T-cell (primary cell): ENCODE measurements around the gene BNC2. TPM values are rescaled to one million over a fixed set of nuclear protein-coding genes. Genes with fewer than 3 reads are reported as not detected.

Source experiments
- ATAC-seq, 4 experiments: fragments of 200-7000 bp in 3 of 4; fragments of 150-1000 bp in 1 of 4; cut with Tn5 transposase; replicated peaks in 1 of 4; 1 replicate in 3 of 4; 2 replicates in 1 of 4; pipeline ENCODE4 v1.10.0; 2021; ENCODE audit warnings: moderate library complexity in 3 of 4, mild to moderate bottlenecking in 2 of 4, moderate number of reproducible peaks in 1 of 4
- CTCF ChIA-PET, 2 donors: fragments of 300-600 bp; sonication (Branson Sonifier 250); formaldehyde crosslinking; loops; one replicate each; lab custom pipeline; 2022; ENCODE audit warnings: antibody characterized with exemption in 2 of 2; lab: Charles Lee
- POLR2A ChIA-PET, 2 donors: fragments of 300-600 bp; sonication (Branson Sonifier 250); formaldehyde crosslinking; loops; one replicate each; lab custom pipeline; 2022; ENCODE audit warnings: antibody characterized with exemption in 2 of 2; lab: Charles Lee
- DNase-seq, 35 experiments: peaks; one replicate each; pipeline versions ENCODE4 v3.0.0 to v3.0.0-alpha.2; 2013 to 2023
- H3K27ac ChIP-seq: one replicate; pipeline ENCODE4 v1.5.1; 2013; ENCODE audit warnings: low read length
- H3K27me3 ChIP-seq, 2 experiments: replicated peaks in 1 of 2; 1 replicate in 1 of 2; 2 replicates in 1 of 2; pipeline versions ENCODE4 v1.6.1 to v1.7.0; 2013; ENCODE audit warnings: low read length in 1 of 2, mixed read lengths in 1 of 2; ENCODE audit not compliant: control insufficient read depth in 2 of 2, insufficient read depth in 2 of 2; ENCODE audit errors: extremely low read depth in 1 of 2
- H3K36me3 ChIP-seq, 2 donors: 1 replicate in 1 of 2; 2 replicates in 1 of 2; pipeline versions ENCODE4 v1.6.1 to v1.7.0; 2013; ENCODE audit warnings: low read length in 1 of 2; ENCODE audit not compliant: control insufficient read depth in 2 of 2, insufficient read depth in 1 of 2; ENCODE audit errors: extremely low read depth in 1 of 2
- H3K4me1 ChIP-seq, 2 experiments: 1 replicate in 1 of 2; 2 replicates in 1 of 2; pipeline versions ENCODE4 v1.6.1 to v1.7.0; 2013; ENCODE audit warnings: low read length in 2 of 2, mixed read lengths in 1 of 2; ENCODE audit not compliant: insufficient read depth in 2 of 2, control insufficient read depth in 1 of 2; ENCODE audit errors: extremely low read depth in 1 of 2
- H3K4me3 ChIP-seq, 2 donors: 1 replicate in 1 of 2; 2 replicates in 1 of 2; pipeline versions ENCODE4 v1.5.1 to v1.7.0; 2013; ENCODE audit warnings: mild to moderate bottlenecking in 2 of 2, low read length in 1 of 2, moderate library complexity in 1 of 2; ENCODE audit not compliant: control insufficient read depth in 1 of 2; ENCODE audit errors: extremely low read depth in 1 of 2
- H3K9me3 ChIP-seq: 2 replicates; pipeline ENCODE4 v1.7.0; 2013
- H3K27ac Mint-ChIP-seq, 2 donors: one replicate each; pipeline ENCODE4 v1.8.0; 2020 to 2021; ENCODE audit warnings: mild to moderate bottlenecking in 2 of 2, mixed read lengths in 2 of 2
- H3K27me3 Mint-ChIP-seq, 2 donors: one replicate each; pipeline ENCODE4 v1.8.0; 2021 to 2022; ENCODE audit warnings: mixed read lengths in 2 of 2
- H3K36me3 Mint-ChIP-seq: one replicate; pipeline ENCODE4 v1.8.0; 2021; ENCODE audit warnings: mixed read lengths
- H3K4me1 Mint-ChIP-seq, 3 donors: one replicate each; pipeline ENCODE4 v1.8.0; 2020 to 2022; ENCODE audit warnings: mixed read lengths in 3 of 3, mild to moderate bottlenecking in 1 of 3
- H3K4me3 Mint-ChIP-seq, 3 donors: one replicate each; pipeline ENCODE4 v1.8.0; 2020 to 2022; ENCODE audit warnings: mild to moderate bottlenecking in 3 of 3, mixed read lengths in 3 of 3, moderate library complexity in 3 of 3
- H3K9me3 Mint-ChIP-seq, 3 donors: one replicate each; pipeline ENCODE4 v1.8.0; 2020 to 2022; ENCODE audit warnings: mixed read lengths in 3 of 3
- WGBS: methylation state at CpG from one replicate; pipeline ENCODE4 v1.1.5; 2013; ENCODE audit warnings: missing lambda C conversion rate; ENCODE audit not compliant: insufficient coverage; 5-methylcytosine and 5-hydroxymethylcytosine counted together
- total RNA-seq, 35 experiments: library from RNA in 6 of 35; stranded (reverse) in 6 of 35; fragments of 120-200 nt in 1 of 35; gene quantifications; one replicate each; pipeline versions ENCODE4 v1.2.1 to v1.2.4 and lab custom pipeline; 2013 to 2026

BNC2 gene
- total RNA-seq, 5 donors from 2014 or later (not counting 1 experiment from before 2014, with no cell fraction given) = 0.03 to 2.1 (median 0.57) TPM

DNA sequence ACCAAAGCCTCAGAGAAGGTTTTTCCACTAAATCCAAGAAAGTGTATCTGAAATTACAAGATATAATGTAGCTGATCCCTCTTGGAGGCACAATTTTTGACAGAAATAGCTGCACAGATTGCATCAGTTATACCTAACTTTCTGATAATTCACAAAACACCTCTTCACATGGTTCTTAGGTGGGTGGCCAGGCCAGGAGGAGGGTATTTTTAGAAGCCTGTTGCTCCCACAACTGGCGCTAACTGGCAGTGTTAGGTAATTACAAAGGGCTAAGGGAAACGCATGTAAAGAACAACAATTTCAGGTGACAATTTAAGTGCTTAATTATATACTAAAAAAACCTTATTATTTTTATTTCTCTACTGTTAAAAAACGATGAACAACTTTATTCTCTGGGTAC, 247.9 kb downstream of the BNC2 start:
- ChIA-PET POLR2A (no interaction called here), CTCF (no interaction called here)
- Histone ChIP-seq H3K36me3 (no peaks in the 10 kb centered on the region), H3K4me3 (no peak overlapping the region), H3K9me3 (no peaks in the 10 kb centered on the region), H3K4me1 (no peaks in the 10 kb centered on the region), H3K27me3 (no peaks in the 10 kb centered on the region), H3K27ac (no peak overlapping the region)
- WGBS = no CpG with 5 or more reads among the region's 3 CpGs
- Mint-ChIP-seq H3K36me3 (no peaks in the 10 kb centered on the region), H3K4me1 (no peaks in the 10 kb centered on the region), H3K9me3 (peaks cover 3 to 11% (median 4%) of the 10 kb centered on the region in 3 donors), H3K4me3 (no peak overlapping the region), H3K27ac (no peak overlapping the region), H3K27me3 (no peaks in the 10 kb centered on the region)
- ATAC-seq = no peak
- no peak for DNase-seq

DNA sequence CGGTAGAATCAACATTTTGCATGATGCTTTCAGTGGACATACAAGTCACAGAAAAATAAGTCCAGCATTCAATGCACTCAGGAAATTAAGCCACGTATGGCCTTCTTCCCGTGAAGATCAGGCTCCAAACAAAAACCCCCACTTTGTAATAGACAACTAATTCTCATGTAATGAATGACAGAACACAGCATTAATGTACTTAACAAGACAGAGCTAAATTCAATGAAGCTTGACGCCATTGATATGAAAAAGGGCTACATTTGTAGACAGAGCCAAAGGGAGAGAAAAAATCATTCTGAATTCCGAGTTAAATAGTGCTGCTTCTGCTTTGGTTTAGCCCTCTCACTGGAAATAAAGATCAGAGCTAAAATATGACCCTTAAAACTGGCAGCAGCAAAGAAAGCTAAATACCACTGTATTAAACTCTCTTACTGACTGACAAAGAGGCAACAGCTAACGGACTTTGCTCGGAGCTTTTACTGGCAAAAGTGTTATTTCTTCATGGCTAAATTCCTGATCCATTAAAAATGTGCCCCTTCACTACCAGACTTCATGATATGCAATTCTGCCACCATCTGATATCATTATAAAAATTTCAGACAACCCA, 250.5 kb downstream of the BNC2 start:
- H3K9me3 Mint-ChIP-seq = peaks cover 3 to 9% (median 4%) of the 10 kb centered on the region in 3 donors
- no peaks in the 10 kb centered on the region for H3K27me3 Mint-ChIP-seq
- H3K36me3 Mint-ChIP-seq = no peaks in the 10 kb centered on the region
- ChIA-PET POLR2A (no interaction called here), CTCF (no interaction called here)
- H3K36me3 ChIP-seq = no peaks in the 10 kb centered on the region
- H3K27ac Mint-ChIP-seq = no peak overlapping the region
- no peak for ATAC-seq
- no peaks in the 10 kb centered on the region for H3K27me3 ChIP-seq
- H3K4me3 Mint-ChIP-seq = no peak overlapping the region
- no peaks in the 10 kb centered on the region for H3K4me1 Mint-ChIP-seq
- WGBS = 69% methylated on average over 3 of the region's 7 CpGs
- no peak for DNase-seq
- H3K4me1 ChIP-seq = no peaks in the 10 kb centered on the region
- no peak overlapping the region for H3K27ac ChIP-seq
- no peak overlapping the region for H3K4me3 ChIP-seq
- H3K9me3 ChIP-seq = no peaks in the 10 kb centered on the region

DNA sequence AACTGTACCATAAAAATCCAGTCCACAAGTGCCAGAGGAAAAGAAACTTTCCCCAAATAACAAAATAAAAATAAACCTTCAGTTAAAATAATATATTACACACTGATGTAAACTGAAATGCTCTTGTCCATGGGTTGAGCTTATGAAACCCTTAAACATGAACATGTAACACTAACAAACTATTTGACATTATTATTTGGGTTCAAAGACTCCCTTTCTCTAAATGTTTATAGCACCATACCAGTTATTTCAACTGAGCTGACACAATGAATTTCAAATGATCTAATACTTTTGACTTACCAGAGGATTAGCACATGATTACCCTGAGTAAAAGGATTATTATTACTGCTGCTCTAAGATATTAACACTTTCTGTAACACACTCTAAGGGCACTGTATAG, 251.1 kb downstream of the BNC2 start:
- Histone ChIP-seq H3K4me3 (no peak overlapping the region), H3K36me3 (no peaks in the 10 kb centered on the region), H3K9me3 (no peaks in the 10 kb centered on the region), H3K4me1 (no peaks in the 10 kb centered on the region), H3K27ac (no peak overlapping the region), H3K27me3 (no peaks in the 10 kb centered on the region)
- no peak overlapping the region for H3K27ac Mint-ChIP-seq
- DNase-seq (no peak), ATAC-seq (no peak)
- no peak overlapping the region for H3K4me3 Mint-ChIP-seq
- H3K36me3 Mint-ChIP-seq = no peaks in the 10 kb centered on the region
- H3K9me3 Mint-ChIP-seq = peaks cover 3 to 4% (median 4%) of the 10 kb centered on the region in 3 donors
- POLR2A ChIA-PET = no interaction called here
- CTCF ChIA-PET = no interaction called here
- no peaks in the 10 kb centered on the region for H3K27me3 Mint-ChIP-seq
- H3K4me1 Mint-ChIP-seq = no peaks in the 10 kb centered on the region

DNA sequence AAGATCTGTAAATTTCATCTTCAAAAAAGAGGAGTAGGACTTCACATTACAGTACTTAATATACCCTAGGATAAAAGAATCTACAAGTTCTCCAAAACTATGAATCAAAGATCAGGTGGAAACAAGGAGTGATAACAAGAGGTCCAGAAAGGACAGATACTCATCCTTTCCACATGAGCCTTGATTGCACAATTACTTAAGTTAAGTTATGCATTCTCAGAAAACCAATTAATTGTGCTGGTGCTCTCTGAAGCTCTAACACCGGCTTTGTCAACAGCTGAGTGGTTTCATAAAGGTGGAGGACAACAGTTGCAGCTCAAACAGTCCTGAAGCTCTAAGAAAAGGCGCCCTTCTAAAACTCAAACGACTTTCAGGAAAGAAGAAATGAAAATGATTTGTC, 251.9 kb downstream of the BNC2 start:
- DNase-seq (no peak), ATAC-seq (no peak)
- Mint-ChIP-seq H3K36me3 (no peaks in the 10 kb centered on the region), H3K27me3 (no peaks in the 10 kb centered on the region), H3K9me3 (peaks cover 5 to 10% (median 8%) of the 10 kb centered on the region in 3 donors), H3K4me3 (no peak overlapping the region), H3K27ac (no peak overlapping the region), H3K4me1 (no peaks in the 10 kb centered on the region)
- Histone ChIP-seq H3K9me3 (no peaks in the 10 kb centered on the region), H3K4me1 (no peaks in the 10 kb centered on the region), H3K27ac (no peak overlapping the region), H3K4me3 (no peak overlapping the region), H3K27me3 (no peaks in the 10 kb centered on the region), H3K36me3 (no peaks in the 10 kb centered on the region)
- WGBS = no CpG with 5 or more reads among the region's 3 CpGs
- ChIA-PET POLR2A (no interaction called here), CTCF (no interaction called here)

DNA sequence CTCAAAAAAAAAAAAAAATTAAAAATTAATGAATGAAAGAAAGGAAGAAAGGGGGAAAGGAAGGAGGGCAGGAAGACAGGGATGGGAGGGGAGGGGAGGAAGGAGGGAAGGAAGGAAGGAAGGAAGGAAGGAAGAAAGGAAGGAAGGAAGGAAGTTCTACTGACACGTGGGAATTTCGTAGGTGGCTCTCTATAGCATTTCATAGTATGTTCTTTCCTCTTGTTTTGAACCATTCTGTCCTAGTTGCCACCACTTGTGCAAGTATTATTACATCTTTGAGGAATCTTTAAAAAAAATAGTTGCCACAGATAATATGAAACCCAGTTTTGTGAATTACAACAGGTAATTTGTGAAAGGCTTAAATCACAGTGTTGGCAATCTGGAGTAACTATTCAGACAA, 253.8 kb downstream of the BNC2 start:
- Mint-ChIP-seq H3K36me3 (no peaks in the 10 kb centered on the region), H3K9me3 (peaks cover 6 to 13% (median 12%) of the 10 kb centered on the region in 3 donors), H3K27ac (no peak overlapping the region), H3K27me3 (no peaks in the 10 kb centered on the region), H3K4me1 (no peaks in the 10 kb centered on the region), H3K4me3 (no peak overlapping the region)
- ChIA-PET CTCF (interaction anchor here in 1 of 2 donors (0.9 kb wide), 1 partner anchor 1989 kb away, joined by 4 read pairs; no protein-coding TSS in a partner anchor), POLR2A (interaction anchor here in 1 of 2 donors (0.6 kb wide), 2 partner anchors 53 to 97 kb away, joined by 3 to 4 read pairs; no protein-coding TSS in a partner anchor)
- no peak for DNase-seq
- H3K27me3 ChIP-seq = no peaks in the 10 kb centered on the region
- H3K4me1 ChIP-seq = no peaks in the 10 kb centered on the region
- no peak for ATAC-seq
- H3K4me3 ChIP-seq = no peak overlapping the region
- no peaks in the 10 kb centered on the region for H3K9me3 ChIP-seq
- H3K27ac ChIP-seq = no peak overlapping the region
- WGBS = no CpG with 5 or more reads among the region's 2 CpGs
- no peaks in the 10 kb centered on the region for H3K36me3 ChIP-seq

DNA sequence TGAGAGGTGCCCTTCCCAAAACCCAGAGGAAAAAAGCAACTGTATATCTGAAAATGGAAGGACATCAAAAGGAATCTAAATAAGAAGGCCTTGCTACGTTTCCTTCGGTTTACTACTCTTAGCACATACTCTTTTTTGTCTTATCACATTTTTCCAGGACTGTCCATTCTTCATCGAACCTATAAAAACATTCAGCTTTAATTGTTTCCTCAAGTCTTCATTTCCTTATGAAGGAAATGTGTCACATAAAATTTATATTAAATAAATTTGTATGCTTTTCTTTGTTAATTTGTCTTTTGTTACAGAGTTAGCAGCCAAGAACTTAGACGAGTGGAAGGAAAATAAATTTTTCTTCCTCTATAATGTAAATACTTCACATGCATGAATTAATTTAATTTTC, 255.0 kb downstream of the BNC2 start:
- H3K27ac ChIP-seq = no peak overlapping the region
- no peaks in the 10 kb centered on the region for H3K36me3 Mint-ChIP-seq
- H3K36me3 ChIP-seq = no peaks in the 10 kb centered on the region
- no peaks in the 10 kb centered on the region for H3K9me3 ChIP-seq
- no peaks in the 10 kb centered on the region for H3K27me3 ChIP-seq
- H3K4me1 ChIP-seq = no peaks in the 10 kb centered on the region
- ChIA-PET CTCF (no interaction called here), POLR2A (no interaction called here)
- no peak overlapping the region for H3K4me3 ChIP-seq
- peaks cover 6 to 16% (median 12%) of the 10 kb centered on the region in 3 donors for H3K9me3 Mint-ChIP-seq
- no peaks in the 10 kb centered on the region for H3K27me3 Mint-ChIP-seq
- no peak for ATAC-seq
- no peaks in the 10 kb centered on the region for H3K4me1 Mint-ChIP-seq
- WGBS = no CpG with 5 or more reads among the region's 4 CpGs
- no peak overlapping the region for H3K27ac Mint-ChIP-seq
- DNase-seq = no peak
- no peak overlapping the region for H3K4me3 Mint-ChIP-seq

DNA sequence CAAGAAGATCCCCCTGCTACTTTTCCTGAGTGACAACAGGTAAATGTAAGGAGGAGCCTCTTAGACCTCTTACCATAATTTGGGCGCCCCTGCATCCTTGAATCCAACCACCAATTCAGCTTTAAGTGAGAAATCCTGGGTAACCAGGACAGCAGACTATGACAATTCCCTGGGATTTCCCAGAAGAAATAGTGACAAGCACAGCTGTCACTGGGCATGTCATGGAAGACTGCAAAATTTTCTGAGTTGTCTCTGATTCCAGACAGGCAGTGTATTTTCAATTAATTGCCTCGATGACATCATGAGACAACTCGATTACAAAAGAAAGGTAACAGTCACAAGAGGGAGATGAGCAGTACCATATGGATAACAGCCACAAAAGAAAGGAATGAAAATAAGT, 256.9 kb downstream of the BNC2 start:
- no peak for DNase-seq
- POLR2A ChIA-PET = no interaction called here
- no peaks in the 10 kb centered on the region for H3K4me1 Mint-ChIP-seq
- no peak for ATAC-seq
- CTCF ChIA-PET = no interaction called here
- no peaks in the 10 kb centered on the region for H3K36me3 Mint-ChIP-seq
- Histone ChIP-seq H3K36me3 (no peaks in the 10 kb centered on the region), H3K4me1 (no peaks in the 10 kb centered on the region), H3K9me3 (no peaks in the 10 kb centered on the region), H3K27me3 (no peaks in the 10 kb centered on the region), H3K4me3 (no peak overlapping the region), H3K27ac (no peak overlapping the region)
- no peak overlapping the region for H3K27ac Mint-ChIP-seq
- no peaks in the 10 kb centered on the region for H3K27me3 Mint-ChIP-seq
- H3K9me3 Mint-ChIP-seq = peaks cover 7 to 16% (median 12%) of the 10 kb centered on the region in 3 donors
- no peak overlapping the region for H3K4me3 Mint-ChIP-seq
- WGBS = no CpG with 5 or more reads among the region's 3 CpGs
